Breast epithelium (tissue), 4 donors: Measurements from ENCODE around the gene ZDHHC24. TPM values are rescaled to one million over a fixed set of nuclear protein-coding genes. Genes with fewer than 3 reads are reported as not detected.

Experiments
- DNase-seq, 2 donors: peaks; one replicate each; pipeline ENCODE4 v3.0.0-alpha.2; 2019; ENCODE audit warnings: low spot score in 2 of 2
- H3K27ac ChIP-seq, 2 donors: fragments of 200-600 bp; sonication (generic) in 1 of 2; one replicate each; pipeline ENCODE4 v1.5.1; 2016 to 2019; ENCODE audit warnings: mild to moderate bottlenecking in 1 of 2
- H3K27me3 ChIP-seq, 2 donors: fragments of 200-600 bp; sonication (generic) in 1 of 2; one replicate each; pipeline versions ENCODE4 v1.5.1 to v1.6.0; 2017 to 2019; ENCODE audit warnings: control low read depth in 1 of 2, mild to moderate bottlenecking in 1 of 2
- H3K36me3 ChIP-seq: fragments of 200-600 bp; one replicate; pipeline ENCODE4 v1.5.1; 2019
- H3K4me1 ChIP-seq, 2 donors: fragments of 200-600 bp; sonication (generic); one replicate each; pipeline ENCODE4 v1.5.1; 2016 to 2019; ENCODE audit warnings: control low read depth in 1 of 2
- H3K4me3 ChIP-seq, 3 donors: fragments of 200-600 bp; sonication (generic); 1 replicate in 2 of 3; 2 replicates in 1 of 3; pipeline ENCODE4 v1.5.1; 2016 to 2019; ENCODE audit warnings: mild to moderate bottlenecking in 3 of 3, moderate library complexity in 2 of 3
- H3K9me3 ChIP-seq, 2 donors: fragments of 200-600 bp; sonication (generic) in 1 of 2; one replicate each; pipeline ENCODE4 v1.5.1; 2016 to 2019; ENCODE audit warnings: control low read depth in 1 of 2
- CTCF ChIP-seq, 3 donors: fragments of 450-650 bp; IDR thresholded peaks; one replicate each; pipeline ENCODE4 v1.5.1; 2016 to 2017; ENCODE audit warnings: antibody characterized with exemption in 3 of 3, mild to moderate bottlenecking in 3 of 3, moderate library complexity in 3 of 3
- POLR2A ChIP-seq: fragments of 450-650 bp; IDR thresholded peaks from one replicate; pipeline ENCODE4 v1.6.1; 2016; ENCODE audit warnings: antibody characterized with exemption, mild to moderate bottlenecking, moderate library complexity
- POLR2AphosphoS5 ChIP-seq, 3 donors: sonication (generic); formaldehyde crosslinking; IDR thresholded peaks; one replicate each; pipeline ENCODE4 v1.6.1; 2017; ENCODE audit warnings: antibody characterized with exemption in 3 of 3
- intact Hi-C: fragments of 100-400 bp; cut with DNase I; formaldehyde crosslinking; loops from one replicate; pipeline ENCODE4 v1.15.1; 2023; ENCODE audit warnings: low total_unique reads
- total RNA-seq, 3 donors: library from RNA; depleted of rRNA; stranded (reverse); fragments of >200 nt; gene quantifications; one replicate each; pipeline ENCODE4 v1.1.0, GENCODE V29; 2016

ZDHHC24 gene
- total RNA-seq, 3 donors from 2014 or later = 12.9 to 20.0 (median 14.1) TPM

GRCh38 chr11:66489636-66490035 is 56.2 kb downstream of the ZDHHC24 start:
- Histone ChIP-seq H3K4me1 (no peaks in the 10 kb centered on the region), H3K9me3 (no peaks in the 10 kb centered on the region), H3K36me3 (no peaks in the 10 kb centered on the region), H3K27me3 (no peaks in the 10 kb centered on the region), H3K4me3 (no peak overlapping the region), H3K27ac (no peak overlapping the region)
- no peak for DNase-seq
- intact Hi-C loops = loop anchor here (5.0 kb wide), 1 partner anchor 97 kb away; no protein-coding TSS in a partner anchor
- TF ChIP-seq POLR2AphosphoS5 (IDR thresholded peaks at IDR 0.05) (no peak), CTCF (IDR thresholded peaks at IDR 0.05) (no peak), POLR2A (no peak)

GRCh38 chr11:66488957-66489356 is 56.9 kb downstream of the ZDHHC24 start:
- Histone ChIP-seq H3K4me1 (no peaks in the 10 kb centered on the region), H3K4me3 (no peak overlapping the region), H3K27ac (no peak overlapping the region), H3K27me3 (no peaks in the 10 kb centered on the region), H3K9me3 (no peaks in the 10 kb centered on the region), H3K36me3 (no peaks in the 10 kb centered on the region)
- TF ChIP-seq POLR2A = no peak
- TF ChIP-seq CTCF (IDR thresholded peaks at IDR 0.05) = no peak
- TF ChIP-seq POLR2AphosphoS5 (IDR thresholded peaks at IDR 0.05) = no peak
- no peak for DNase-seq
- intact Hi-C loops = no loop called here

- H3K9me3 ChIP-seq = no peaks in the 10 kb centered on the region
- H3K27me3 ChIP-seq = no peaks in the 10 kb centered on the region
- no peak overlapping the region for H3K27ac ChIP-seq
- no peak overlapping the region for H3K4me3 ChIP-seq
- DNase-seq = no peak
- no peaks in the 10 kb centered on the region for H3K36me3 ChIP-seq
- intact Hi-C loops = no loop called here
- TF ChIP-seq POLR2A (no peak), POLR2AphosphoS5 (IDR thresholded peaks at IDR 0.05) (no peak), CTCF (IDR thresholded peaks at IDR 0.05) (no peak)
- H3K4me1 ChIP-seq = no peaks in the 10 kb centered on the region
Measured at GRCh38 chr11:66484806-66485380, 61.0 kb downstream of the ZDHHC24 start.

GRCh38 chr11:66480117-66480938 is 65.5 kb downstream of the ZDHHC24 start, which contains the start of gene DPP3:
Gene DPP3 (plus strand): TSS chr11:66480434. CDS start chr11:66482201, 1,767 bp downstream.
- TF ChIP-seq POLR2A (peak; percentile 79), POLR2AphosphoS5 (IDR thresholded peaks at IDR 0.05) (peak; percentile 80 to 89 (median 87)), CTCF (IDR thresholded peaks at IDR 0.05) (no peak)
- Histone ChIP-seq H3K4me1 (no peaks in the 10 kb centered on the region), H3K36me3 (no peaks in the 10 kb centered on the region), H3K4me3 (peak within 1 kb of the TSS; percentile 64 to 87 (median 72)), H3K27me3 (no peaks in the 10 kb centered on the region), H3K27ac (peak within 1 kb of the TSS; percentile 90 to 95), H3K9me3 (no peaks in the 10 kb centered on the region)
- DNase-seq = peak; percentile 96 to 98
- intact Hi-C loops = no loop called here
